Liver (tissue), 3 donors: Measurements from ENCODE around the gene ERC2.

ENCODE experiments used
- GABPA ChIP-seq, 2 donors: IDR thresholded peaks in 1 of 2; conservative IDR thresholded peaks in 1 of 2; 2 replicates each; pipeline ENCODE4 v1.6.1; 2016; ENCODE audit warnings: antibody characterized with exemption in 2 of 2, mild to moderate bottlenecking in 1 of 2, moderate library complexity in 1 of 2
- RAD21 ChIP-seq, 2 donors: IDR thresholded peaks; 2 replicates each; pipeline ENCODE4 v1.6.1; 2016; ENCODE audit warnings: antibody characterized with exemption in 2 of 2, mild to moderate bottlenecking in 2 of 2
- TF ChIP-seq, protein P1 (sequence below): fragments of 150-350 bp; IDR thresholded peaks from 2 replicates; pipeline ENCODE4 v1.5.1; 2017; ENCODE audit warnings: improper control_type of control experiment, low read depth, low read length; ENCODE audit not compliant: missing input control
- TF ChIP-seq, protein P2 (sequence below): IDR thresholded peaks from 2 replicates; pipeline ENCODE4 v1.6.1; 2016; ENCODE audit warnings: antibody characterized with exemption
- donor health status: healthy.
- donor health status: healthy.

DNA sequence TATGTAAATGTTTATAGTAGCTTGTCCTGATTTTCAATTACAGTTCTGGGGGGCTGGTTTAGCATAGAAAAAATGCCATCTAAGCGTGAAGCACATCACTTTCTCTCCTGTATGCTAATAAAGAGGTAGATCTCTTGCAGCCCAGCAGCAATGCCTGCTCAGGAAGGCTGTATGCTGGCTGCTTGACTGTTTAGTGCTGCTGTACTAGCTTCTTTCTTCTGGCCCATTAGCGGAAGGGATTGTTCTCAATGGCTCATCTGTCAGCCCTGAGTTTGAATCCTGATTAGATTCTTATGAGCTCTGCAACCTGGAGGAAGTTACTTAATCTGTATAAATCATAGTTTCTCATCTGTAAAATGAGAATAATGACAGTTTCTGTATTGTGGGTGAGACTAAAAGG is 478.9 kb downstream of the ERC2 start:
- TF ChIP-seq RAD21 (IDR thresholded peaks at IDR 0.05) (no peak), GABPA (IDR thresholded peaks at IDR 0.05 in 1 of 2, conservative IDR thresholded peaks at IDR 0.05 in 1 of 2) (no peak)
- TF ChIP-seq, protein P1, sequence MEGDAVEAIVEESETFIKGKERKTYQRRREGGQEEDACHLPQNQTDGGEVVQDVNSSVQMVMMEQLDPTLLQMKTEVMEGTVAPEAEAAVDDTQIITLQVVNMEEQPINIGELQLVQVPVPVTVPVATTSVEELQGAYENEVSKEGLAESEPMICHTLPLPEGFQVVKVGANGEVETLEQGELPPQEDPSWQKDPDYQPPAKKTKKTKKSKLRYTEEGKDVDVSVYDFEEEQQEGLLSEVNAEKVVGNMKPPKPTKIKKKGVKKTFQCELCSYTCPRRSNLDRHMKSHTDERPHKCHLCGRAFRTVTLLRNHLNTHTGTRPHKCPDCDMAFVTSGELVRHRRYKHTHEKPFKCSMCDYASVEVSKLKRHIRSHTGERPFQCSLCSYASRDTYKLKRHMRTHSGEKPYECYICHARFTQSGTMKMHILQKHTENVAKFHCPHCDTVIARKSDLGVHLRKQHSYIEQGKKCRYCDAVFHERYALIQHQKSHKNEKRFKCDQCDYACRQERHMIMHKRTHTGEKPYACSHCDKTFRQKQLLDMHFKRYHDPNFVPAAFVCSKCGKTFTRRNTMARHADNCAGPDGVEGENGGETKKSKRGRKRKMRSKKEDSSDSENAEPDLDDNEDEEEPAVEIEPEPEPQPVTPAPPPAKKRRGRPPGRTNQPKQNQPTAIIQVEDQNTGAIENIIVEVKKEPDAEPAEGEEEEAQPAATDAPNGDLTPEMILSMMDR = no peak
- TF ChIP-seq, protein P2, sequence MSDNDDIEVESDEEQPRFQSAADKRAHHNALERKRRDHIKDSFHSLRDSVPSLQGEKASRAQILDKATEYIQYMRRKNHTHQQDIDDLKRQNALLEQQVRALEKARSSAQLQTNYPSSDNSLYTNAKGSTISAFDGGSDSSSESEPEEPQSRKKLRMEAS = no peak
